ENCODE data around the gene IL4. TPM values are rescaled to one million over a fixed set of nuclear protein-coding genes. Genes with fewer than 3 reads are reported as not detected.
A peak's percentile ranks its signal among the peaks of the same experiment; 100 is the strongest.

The IL4 gene
- total and polyA plus RNA-seq, 11 donors = not detected

GRCh38 chr5:132695956-132696355 is 22.2 kb downstream of the IL4 start:
- 93 to 97% (median 96%) methylated on average over 4 of the region's 4 CpGs for WGBS, 4 donors
- no peak overlapping the region for H3K4me3 ChIP-seq
- intact Hi-C loops (cut with DNase I) = no loop called here
- H3K27ac ChIP-seq = no peak overlapping the region
- peaks cover 0 to 69% (median 15%) of the 10 kb centered on the region in 9 donors for H3K36me3 ChIP-seq
- no peak for DNase-seq
- H3K27me3 ChIP-seq = no peaks in the 10 kb centered on the region
- ATAC-seq = no peak
- no peaks in the 10 kb centered on the region for H3K9me3 ChIP-seq
- TF ChIP-seq CTCF (IDR thresholded peaks at IDR 0.05) (no peak), POLR2A (IDR thresholded peaks at IDR 0.05) (no peak)
- no peaks in the 10 kb centered on the region for H3K4me1 ChIP-seq

- intact Hi-C loops (cut with DNase I) = no loop called here
- no peak for ATAC-seq
- peaks cover 0 to 72% (median 28%) of the 10 kb centered on the region in 9 donors for H3K36me3 ChIP-seq
- H3K9me3 ChIP-seq = no peaks in the 10 kb centered on the region
- no peaks in the 10 kb centered on the region for H3K4me1 ChIP-seq
- no peak for TF ChIP-seq POLR2A (IDR thresholded peaks at IDR 0.05)
- TF ChIP-seq CTCF (IDR thresholded peaks at IDR 0.05) = no peak
- no peak overlapping the region for H3K4me3 ChIP-seq
- no peaks in the 10 kb centered on the region for H3K27me3 ChIP-seq
- WGBS, 4 donors = 94 to 99% (median 99%) methylated on average over 1 of the region's 1 CpG
- H3K27ac ChIP-seq = no peak overlapping the region
- DNase-seq = no peak
Measured at GRCh38 chr5:132704875-132705274, 31.1 kb downstream of the IL4 start.

- Histone ChIP-seq H3K27me3 (no peaks in the 10 kb centered on the region), H3K4me3 (no peak overlapping the region), H3K27ac (no peak overlapping the region), H3K36me3 (peaks cover 0 to 61% (median 0%) of the 10 kb centered on the region in 9 donors), H3K9me3 (no peaks in the 10 kb centered on the region), H3K4me1 (no peaks in the 10 kb centered on the region)
- TF ChIP-seq POLR2A (IDR thresholded peaks at IDR 0.05) (no peak), CTCF (IDR thresholded peaks at IDR 0.05) (no peak)
- DNase-seq = no peak
- no peak for ATAC-seq
- intact Hi-C loops (cut with DNase I) = no loop called here
Measured at GRCh38 chr5:132708645-132709044, 34.9 kb downstream of the IL4 start.

GRCh38 chr5:132714456-132715307 is 40.9 kb downstream of the IL4 start:
- Histone ChIP-seq H3K9me3 (no peaks in the 10 kb centered on the region), H3K4me1 (peaks cover 0 to 4% (median 0%) of the 10 kb centered on the region in 12 donors), H3K4me3 (no peak overlapping the region), H3K27me3 (no peaks in the 10 kb centered on the region), H3K27ac (no peak overlapping the region), H3K36me3 (peaks cover 0 to 34% (median 0%) of the 10 kb centered on the region in 9 donors)
- no peak for ATAC-seq
- WGBS, 4 donors = 76 to 78% (median 77%) methylated on average over 11 of the region's 11 CpGs
- no peak for DNase-seq
- TF ChIP-seq CTCF (IDR thresholded peaks at IDR 0.05) (peak in 11 of 12 donors; percentile 17 to 56 (median 41)), POLR2A (IDR thresholded peaks at IDR 0.05) (no peak)
- intact Hi-C loops (cut with DNase I) = loop anchor here in 5 of 10 donors (5.0 to 10.0 kb wide), 3 partner anchors 190 to 330 kb away; no protein-coding TSS in a partner anchor
